Sigmoid colon (tissue), 7 donors: ENCODE measurements around the gene TPH2. TPM values are rescaled to one million over a fixed set of nuclear protein-coding genes. Genes with fewer than 3 reads are reported as not detected.

Source experiments
- DNase-seq: peaks from one replicate; pipeline ENCODE4 v3.0.0-alpha.2; 2019
- H3K27ac ChIP-seq, 4 donors: fragments of 200-600 bp; sonication (generic); one replicate each; pipeline ENCODE4 v1.5.1; 2016 to 2019; ENCODE audit warnings: mild to moderate bottlenecking in 1 of 4
- H3K27me3 ChIP-seq, 3 donors: fragments of 200-600 bp; sonication (generic); one replicate each; pipeline ENCODE4 v1.5.1; 2019; ENCODE audit warnings: mild to moderate bottlenecking in 1 of 3
- H3K36me3 ChIP-seq, 4 donors: fragments of 200-600 bp; sonication (generic); one replicate each; pipeline ENCODE4 v1.5.1; 2016 to 2019
- H3K4me1 ChIP-seq, 4 donors: fragments of 200-600 bp; sonication (generic); one replicate each; pipeline ENCODE4 v1.5.1; 2017 to 2019
- H3K4me3 ChIP-seq, 4 donors: fragments of 200-600 bp; sonication (generic); one replicate each; pipeline ENCODE4 v1.5.1; 2017 to 2019; ENCODE audit warnings: mild to moderate bottlenecking in 2 of 4, moderate library complexity in 1 of 4
- H3K9me3 ChIP-seq, 4 donors: fragments of 200-600 bp in 3 of 4; sonication (generic) in 3 of 4; one replicate each; pipeline versions ENCODE4 v1.5.1 to v1.6.1; 2013 to 2019
- EP300 ChIP-seq, 4 donors: sonication (generic); formaldehyde crosslinking; IDR thresholded peaks; one replicate each; pipeline ENCODE4 v1.6.1; 2017; ENCODE audit warnings: antibody characterized with exemption in 4 of 4
- POLR2A ChIP-seq, 2 donors: fragments of 450-650 bp; IDR thresholded peaks; one replicate each; pipeline ENCODE4 v1.6.1; 2016; ENCODE audit warnings: antibody characterized with exemption in 2 of 2, mild to moderate bottlenecking in 2 of 2, moderate library complexity in 2 of 2
- POLR2AphosphoS5 ChIP-seq, 4 donors: sonication (generic); formaldehyde crosslinking; IDR thresholded peaks; one replicate each; pipeline ENCODE4 v1.6.1; 2017; ENCODE audit warnings: antibody characterized with exemption in 4 of 4
- WGBS, 2 donors: extraction: QIAGEN DNeasy Blood & Tissue Kit; methylation state at CpG; one replicate each; pipeline ENCODE4 v1.1.7; 2013; 5-methylcytosine and 5-hydroxymethylcytosine counted together
- intact Hi-C: fragments of 100-400 bp; cut with DNase I; formaldehyde crosslinking; loops from one replicate; pipeline ENCODE4 v1.15.1; 2023
- polyA plus RNA-seq, 3 donors: library from polyadenylated mRNA; stranded (reverse); fragments of 200-250 nt; gene quantifications; one replicate each; pipeline ENCODE4 v1.2.3, GENCODE V29; 2013
- total RNA-seq, 4 donors: library from RNA; depleted of rRNA; stranded (reverse); fragments of >200 nt; gene quantifications; one replicate each; pipeline ENCODE4 v1.1.0, GENCODE V29; 2016
- TF ChIP-seq, protein P1 (sequence below), 4 experiments: fragments of 450-650 bp in 3 of 4; fragments of 200-600 bp in 1 of 4; IDR thresholded peaks; one replicate each; pipeline ENCODE4 v1.5.1; 2016 to 2019; ENCODE audit warnings: antibody characterized with exemption in 4 of 4, mild to moderate bottlenecking in 3 of 4, moderate library complexity in 2 of 4
- donor health status: healthy with polysubstance abuse.
- donor health status: Bipolar disorder and iron deficiency.
- donor health status: healthy.

Gene TPH2
- total and polyA plus RNA-seq, 7 donors = 0.14 to 0.55 (median 0.36) TPM; not detected in 4

DNA sequence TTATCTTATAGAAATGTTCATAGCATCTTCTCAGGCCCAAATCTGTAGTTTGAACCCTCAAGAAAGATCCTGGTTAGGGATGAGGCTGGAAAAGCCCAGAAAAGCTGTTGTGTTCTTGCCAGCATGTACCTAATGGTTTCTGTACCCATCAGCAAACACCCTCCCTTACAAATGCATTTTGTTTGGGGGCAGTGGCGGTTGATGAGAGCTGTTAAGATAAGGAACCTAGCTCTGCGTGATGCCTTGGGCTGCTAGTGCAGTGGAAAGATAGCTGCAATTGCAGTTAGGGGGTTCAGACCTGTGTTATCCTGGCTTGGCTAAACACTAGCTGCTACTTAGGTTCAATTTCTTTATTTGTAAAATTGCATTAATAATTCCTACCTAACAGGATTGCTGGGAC is 3.6 kb downstream of the TPH2 start:
- TF ChIP-seq EP300 (IDR thresholded peaks at IDR 0.05) (no peak), POLR2AphosphoS5 (IDR thresholded peaks at IDR 0.05) (no peak), POLR2A (IDR thresholded peaks at IDR 0.05) (no peak)
- TF ChIP-seq, protein P1, sequence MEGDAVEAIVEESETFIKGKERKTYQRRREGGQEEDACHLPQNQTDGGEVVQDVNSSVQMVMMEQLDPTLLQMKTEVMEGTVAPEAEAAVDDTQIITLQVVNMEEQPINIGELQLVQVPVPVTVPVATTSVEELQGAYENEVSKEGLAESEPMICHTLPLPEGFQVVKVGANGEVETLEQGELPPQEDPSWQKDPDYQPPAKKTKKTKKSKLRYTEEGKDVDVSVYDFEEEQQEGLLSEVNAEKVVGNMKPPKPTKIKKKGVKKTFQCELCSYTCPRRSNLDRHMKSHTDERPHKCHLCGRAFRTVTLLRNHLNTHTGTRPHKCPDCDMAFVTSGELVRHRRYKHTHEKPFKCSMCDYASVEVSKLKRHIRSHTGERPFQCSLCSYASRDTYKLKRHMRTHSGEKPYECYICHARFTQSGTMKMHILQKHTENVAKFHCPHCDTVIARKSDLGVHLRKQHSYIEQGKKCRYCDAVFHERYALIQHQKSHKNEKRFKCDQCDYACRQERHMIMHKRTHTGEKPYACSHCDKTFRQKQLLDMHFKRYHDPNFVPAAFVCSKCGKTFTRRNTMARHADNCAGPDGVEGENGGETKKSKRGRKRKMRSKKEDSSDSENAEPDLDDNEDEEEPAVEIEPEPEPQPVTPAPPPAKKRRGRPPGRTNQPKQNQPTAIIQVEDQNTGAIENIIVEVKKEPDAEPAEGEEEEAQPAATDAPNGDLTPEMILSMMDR (IDR thresholded peaks at IDR 0.05) = no peak
- Histone ChIP-seq H3K27me3 (peaks cover 0 to 28% (median 0%) of the 10 kb centered on the region in 3 donors), H3K4me1 (peaks cover 0 to under 1% (median 0%) of the 10 kb centered on the region in 4 donors), H3K36me3 (no peaks in the 10 kb centered on the region), H3K9me3 (no peaks in the 10 kb centered on the region), H3K4me3 (no peak overlapping the region), H3K27ac (no peak overlapping the region)
- intact Hi-C loops = no loop called here
- no peak for DNase-seq
- WGBS, 2 donors = 41 to 61% methylated on average over 2 of the region's 2 CpGs

DNA sequence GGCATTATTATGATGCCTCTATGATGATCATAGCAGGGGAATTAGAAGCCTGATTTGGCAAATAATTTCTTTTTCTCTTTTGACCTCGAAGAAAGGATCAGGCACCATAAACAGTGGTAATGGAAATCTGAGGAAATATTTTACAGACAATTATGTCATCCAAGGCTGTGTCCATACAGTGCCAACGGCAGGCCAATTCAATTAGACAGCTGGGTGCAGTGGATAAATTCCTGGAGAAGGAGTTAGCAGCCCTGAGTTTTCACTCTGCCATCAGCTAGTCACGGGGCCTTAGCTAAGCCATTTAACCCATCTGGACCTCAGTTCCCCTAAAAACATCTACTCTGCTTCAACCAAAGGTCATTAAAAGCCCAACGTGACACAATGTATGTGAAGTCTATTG is 4.1 kb downstream of the TPH2 start:
- Histone ChIP-seq H3K36me3 (no peaks in the 10 kb centered on the region), H3K27me3 (peaks cover 0 to 28% (median 0%) of the 10 kb centered on the region in 3 donors), H3K4me1 (peaks cover 0 to 5% (median 0%) of the 10 kb centered on the region in 4 donors), H3K9me3 (no peaks in the 10 kb centered on the region), H3K27ac (no peak overlapping the region), H3K4me3 (no peak overlapping the region)
- intact Hi-C loops = no loop called here
- 35 to 62% methylated on average over 4 of the region's 4 CpGs for WGBS, 2 donors
- DNase-seq = no peak
- TF ChIP-seq POLR2A (IDR thresholded peaks at IDR 0.05) = no peak
- no peak for TF ChIP-seq EP300 (IDR thresholded peaks at IDR 0.05)
- TF ChIP-seq, protein P1 (IDR thresholded peaks at IDR 0.05) = no peak
- no peak for TF ChIP-seq POLR2AphosphoS5 (IDR thresholded peaks at IDR 0.05)

- H3K4me1 ChIP-seq = peaks cover 0 to 7% (median 0%) of the 10 kb centered on the region in 4 donors
- 37 to 48% methylated on average over 1 of the region's 1 CpG for whole genome bisulfite sequencing, 2 donors
- no peaks in the 10 kb centered on the region for H3K36me3 ChIP-seq
- no peak overlapping the region for H3K27ac ChIP-seq
- no peak overlapping the region for H3K4me3 ChIP-seq
- TF ChIP-seq POLR2AphosphoS5 (IDR thresholded peaks at IDR 0.05) = no peak
- TF ChIP-seq EP300 (IDR thresholded peaks at IDR 0.05) = no peak
- TF ChIP-seq, protein P1 (IDR thresholded peaks at IDR 0.05) = no peak
- TF ChIP-seq POLR2A (IDR thresholded peaks at IDR 0.05) = no peak
- DNase-seq = no peak
- H3K9me3 ChIP-seq = no peaks in the 10 kb centered on the region
- intact Hi-C loops = no loop called here
- H3K27me3 ChIP-seq = peaks cover 0 to 9% (median 0%) of the 10 kb centered on the region in 3 donors
Observed at GRCh38 chr12:71945121-71945520, 6.5 kb downstream of the TPH2 start.

- Histone ChIP-seq H3K9me3 (no peaks in the 10 kb centered on the region), H3K4me3 (no peak overlapping the region), H3K4me1 (peaks cover 0 to 7% (median 0%) of the 10 kb centered on the region in 4 donors), H3K36me3 (no peaks in the 10 kb centered on the region), H3K27me3 (peaks cover 0 to 3% (median 0%) of the 10 kb centered on the region in 3 donors), H3K27ac (no peak overlapping the region)
- 85 to 86% methylated on average over 4 of the region's 4 CpGs for WGBS, 2 donors
- intact Hi-C loops = no loop called here
- TF ChIP-seq, protein P1 (IDR thresholded peaks at IDR 0.05) = no peak
- TF ChIP-seq POLR2AphosphoS5 (IDR thresholded peaks at IDR 0.05) = no peak
- no peak for TF ChIP-seq EP300 (IDR thresholded peaks at IDR 0.05)
- no peak for TF ChIP-seq POLR2A (IDR thresholded peaks at IDR 0.05)
- DNase-seq = no peak
Observed at GRCh38 chr12:71945883-71946282, 7.2 kb downstream of the TPH2 start.

DNA sequence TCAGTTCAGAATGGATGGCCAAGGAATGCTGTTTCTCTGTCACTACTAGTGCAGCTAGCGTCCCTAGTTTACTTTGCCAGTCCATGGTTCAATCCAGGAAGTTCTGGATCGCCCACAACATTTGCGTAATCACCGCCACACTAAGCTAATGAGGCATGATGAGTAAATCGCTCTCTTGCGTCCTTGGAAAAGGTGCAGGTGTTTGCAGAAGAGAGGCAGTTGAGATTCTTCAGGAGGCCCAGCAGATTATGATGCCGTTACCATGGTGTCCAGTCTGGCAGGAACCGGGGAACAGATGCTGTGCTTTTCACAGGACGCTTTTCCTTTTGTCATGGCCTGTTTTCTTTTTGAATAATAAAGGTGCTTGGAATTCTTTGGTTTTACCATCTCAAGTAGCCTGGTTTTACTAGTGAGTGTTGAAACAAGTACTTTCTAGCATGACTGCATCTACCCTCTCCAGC is 9.0 kb downstream of the TPH2 start:
- TF ChIP-seq EP300 (IDR thresholded peaks at IDR 0.05) (no peak), POLR2A (IDR thresholded peaks at IDR 0.05) (no peak), POLR2AphosphoS5 (IDR thresholded peaks at IDR 0.05) (no peak)
- TF ChIP-seq, protein P1 (IDR thresholded peaks at IDR 0.05) = no peak
- WGBS, 2 donors = 6 to 21% methylated on average over 9 of the region's 9 CpGs
- H3K27ac ChIP-seq = no peak overlapping the region
- intact Hi-C loops = no loop called here
- H3K4me1 ChIP-seq = peaks cover 0 to 7% (median 0%) of the 10 kb centered on the region in 4 donors
- no peaks in the 10 kb centered on the region for H3K36me3 ChIP-seq
- H3K9me3 ChIP-seq = no peaks in the 10 kb centered on the region
- DNase-seq = no peak
- H3K4me3 ChIP-seq = no peak overlapping the region
- H3K27me3 ChIP-seq = no peaks in the 10 kb centered on the region
